GM12891 (cell line): ENCODE data around the gene ZNF260. TPM values are rescaled to one million over a fixed set of nuclear protein-coding genes. Genes with fewer than 3 reads are reported as not detected.

Source experiments
- DNase-seq: peaks from one replicate; pipeline ENCODE4 v3.0.0; 2011; ENCODE audit warnings: low spot score; ENCODE audit not compliant: insufficient read length
- FAIRE-seq: peaks from 2 replicates; lab custom pipeline; 2011; peaks lifted over from hg19 to GRCh38; lab: Jason Lieb, UNC
- PAX5 ChIP-seq: IDR thresholded peaks from 2 replicates; pipeline ENCODE4 v1.6.1; 2011; ENCODE audit warnings: low read length, moderate library complexity, mild to moderate bottlenecking; ENCODE audit not compliant: insufficient read depth, severe bottlenecking
- POLR2A ChIP-seq: IDR thresholded peaks from 2 replicates; pipeline ENCODE4 v1.6.1; 2011; ENCODE audit warnings: low read depth, low read length, control low read depth
- POLR2AphosphoS5 ChIP-seq: IDR thresholded peaks from 2 replicates; pipeline ENCODE4 v1.6.1; 2011; ENCODE audit warnings: low read depth, low read length, control low read depth
- POU2F2 ChIP-seq: IDR thresholded peaks from 2 replicates; pipeline ENCODE4 v1.6.1; 2011; ENCODE audit warnings: low read depth, mild to moderate bottlenecking, control low read depth, low read length, moderate library complexity
- SPI1 ChIP-seq: IDR thresholded peaks from 2 replicates; pipeline ENCODE4 v1.6.1; 2011; ENCODE audit warnings: low read depth, low read length, control low read depth
- TAF1 ChIP-seq: IDR thresholded peaks from 2 replicates; pipeline ENCODE4 v1.6.1; 2011; ENCODE audit warnings: low read depth, low read length, control low read depth
- polyA plus RNA-seq: library from polyadenylated mRNA; unstranded; fragments of >200 nt; gene quantifications from one replicate; pipeline ENCODE4 v1.2.1, GENCODE V29; 2012; ENCODE audit warnings: low read depth, missing spikeins, inconsistent platforms; ENCODE audit not compliant: missing spikeins

Gene ZNF260
- 2.7 TPM for polyA plus RNA-seq

DNA sequence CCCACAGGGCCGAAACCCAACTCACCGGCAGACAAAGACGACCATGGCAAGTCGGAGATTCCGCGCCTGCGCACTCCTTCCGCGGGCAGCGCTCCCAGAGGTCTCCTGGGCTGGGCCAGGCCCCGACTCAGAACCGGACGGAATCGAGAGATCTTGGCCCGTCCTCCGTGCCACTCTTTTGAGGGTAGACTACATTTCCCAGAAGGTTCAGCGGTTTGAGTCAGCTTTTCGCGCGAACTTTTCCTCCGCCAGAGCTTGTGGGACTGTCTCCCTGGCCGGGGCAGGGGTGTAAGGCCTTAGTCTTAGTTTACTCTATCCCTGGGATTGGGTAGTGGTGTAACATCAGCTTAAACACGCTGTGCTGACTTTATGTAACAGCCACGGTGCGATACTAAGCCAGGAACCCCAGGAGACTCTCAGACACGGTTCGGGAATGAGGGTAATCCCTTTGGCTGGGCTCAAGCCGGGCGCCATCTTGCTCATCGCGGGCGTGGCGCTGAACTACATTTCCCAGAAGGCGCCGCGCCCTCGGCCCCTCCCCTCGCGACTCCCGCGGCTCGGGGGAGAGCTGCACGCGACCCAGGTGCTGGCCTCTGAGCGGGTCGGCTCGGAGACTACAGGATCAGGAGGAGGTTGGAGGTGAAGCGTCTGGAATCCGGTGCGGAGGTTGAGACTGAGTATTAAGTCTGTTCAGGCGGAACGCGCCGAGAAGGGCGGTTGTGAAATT, at the start of gene ZNF260:
ZNF260 (minus strand) TSS at position 78 of the 727 bp plus-strand sequence. CDS start 13,033 bp downstream, outside the sequence.
- DNase-seq (peak; percentile 80), FAIRE-seq (peak; percentile 97)
- TF ChIP-seq POLR2A (peak; percentile 71), POLR2AphosphoS5 (peak; percentile 55), TAF1 (peak; percentile 72; the same call in 1 of the 2 replicates), SPI1 (no peak), POU2F2 (peak; percentile 29; the same call in 1 of the 2 replicates), PAX5 (no peak)

- DNase-seq (no peak), FAIRE-seq (no peak)
- TF ChIP-seq POLR2A (no peak), PAX5 (no peak), POLR2AphosphoS5 (no peak), POU2F2 (no peak), SPI1 (no peak), TAF1 (no peak)
These were observed 49.4 kb upstream of the ZNF260 start for GRCh38 chr19:36577271-36577996.

DNA sequence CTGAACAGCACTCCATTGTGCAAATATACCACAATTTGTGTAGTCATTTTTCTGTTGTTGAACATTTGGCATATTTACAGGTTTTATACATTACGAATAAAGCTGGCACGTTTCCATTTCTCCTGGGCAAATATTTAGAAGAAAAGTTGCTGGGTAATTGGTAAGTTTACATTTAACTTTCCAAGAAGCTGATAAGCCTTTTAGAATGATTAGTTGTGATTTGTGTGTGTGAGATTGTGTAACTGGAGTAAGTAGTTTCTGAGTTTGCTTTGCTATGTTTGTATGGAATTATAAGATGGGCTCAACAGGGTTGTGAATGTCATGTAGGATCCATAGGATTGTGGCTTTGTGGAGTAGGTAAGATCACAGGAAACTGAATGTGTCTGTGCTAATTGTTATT, 46.7 kb upstream of the ZNF260 start:
- peak; percentile 5 for FAIRE-seq
- TF ChIP-seq TAF1, result no peak
- no peak for TF ChIP-seq PAX5
- no peak for TF ChIP-seq SPI1
- no peak for TF ChIP-seq POU2F2
- TF ChIP-seq POLR2A, result no peak
- TF ChIP-seq POLR2AphosphoS5, result no peak
- DNase-seq, result no peak

- FAIRE-seq (no peak), DNase-seq (peak; percentile 7)
- TF ChIP-seq POLR2A (no peak), SPI1 (no peak), POLR2AphosphoS5 (no peak), POU2F2 (no peak), TAF1 (no peak), PAX5 (no peak)
These were observed 46.0 kb upstream of the ZNF260 start for GRCh38 chr19:36573895-36574720.

DNA sequence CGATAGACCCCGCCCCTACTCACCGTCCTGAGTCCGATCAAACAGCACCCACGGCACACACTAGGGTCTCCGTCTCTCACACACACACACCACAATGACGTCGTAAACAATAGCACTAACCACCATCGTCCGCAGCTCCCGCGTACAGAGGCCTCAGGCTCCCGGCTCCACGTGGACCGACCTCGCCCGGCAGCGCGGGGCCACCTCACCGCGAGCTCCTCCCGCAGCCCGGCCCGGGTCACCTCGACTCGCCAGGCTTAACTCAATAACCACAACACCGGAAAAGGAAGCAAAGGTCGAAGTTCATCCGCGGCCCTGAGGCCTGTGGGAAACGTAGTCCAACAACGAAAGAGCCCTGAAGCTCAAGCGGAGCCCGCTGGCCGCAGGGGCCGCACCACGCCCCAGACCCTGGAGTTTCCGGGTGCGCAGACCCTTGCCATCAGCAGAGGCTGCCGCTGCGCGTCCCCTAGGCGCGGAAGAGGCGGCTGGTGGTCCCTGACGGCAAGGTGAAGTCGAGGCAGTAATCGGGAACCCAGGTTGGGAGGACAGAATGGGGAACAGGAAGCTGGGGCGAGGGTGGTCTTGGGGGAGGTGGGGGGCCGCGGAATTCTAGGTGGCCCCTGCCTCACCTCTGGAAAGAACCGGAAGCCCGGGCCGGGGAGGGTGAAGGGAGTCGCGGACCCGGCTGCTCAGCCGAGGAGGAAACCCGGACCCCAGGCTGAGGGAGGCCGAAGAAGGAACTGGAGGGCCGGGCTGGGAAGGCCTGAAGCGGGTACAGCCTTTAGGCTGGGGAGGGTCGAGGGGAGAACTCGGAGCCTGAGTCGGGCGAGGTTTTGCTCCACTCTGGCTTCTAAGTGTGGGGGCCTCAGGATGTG, 45.2 kb upstream of the ZNF260 start, which contains the start of gene ZNF529:
ZNF529 (minus strand) TSS at position 273 of the 875 bp plus-strand sequence. CDS start 946 bp downstream, outside the sequence.
- TF ChIP-seq POLR2AphosphoS5 (peak; percentile 89), SPI1 (peak; percentile 20; the same call in 1 of the 2 replicates), POLR2A (peak; percentile 86), POU2F2 (peak; percentile 74), TAF1 (0 out of 2 replicates have a peak, but pooled peaks have one; percentile 43), PAX5 (peak; percentile 20)
- DNase-seq (peak; percentile 80), FAIRE-seq (peak; percentile 94)

DNA sequence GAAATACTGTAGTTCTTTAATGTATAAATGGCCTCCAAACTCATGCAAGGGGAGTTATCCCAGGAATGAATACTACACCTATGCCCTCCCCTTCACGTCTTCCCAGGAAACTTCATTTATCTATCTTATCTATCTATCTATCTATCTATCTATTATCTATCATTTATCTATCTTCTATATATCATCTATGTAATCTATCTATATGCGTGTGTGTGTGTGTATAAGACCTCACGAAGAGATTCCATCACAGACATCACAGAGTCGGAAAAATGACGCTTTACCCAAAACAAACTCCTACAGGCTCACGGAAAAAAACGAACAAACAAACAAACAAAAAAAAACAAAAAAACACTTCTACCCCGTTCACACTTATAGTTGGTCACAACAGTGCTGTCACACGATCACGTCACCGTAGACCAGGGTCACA, 44.5 kb upstream of the ZNF260 start:
- TF ChIP-seq PAX5, result no peak
- TF ChIP-seq SPI1, result no peak
- no peak for TF ChIP-seq POU2F2
- TF ChIP-seq POLR2AphosphoS5, result no peak
- no peak for TF ChIP-seq POLR2A
- TF ChIP-seq TAF1, result no peak
- no peak for DNase-seq
- FAIRE-seq, result no peak

- DNase-seq (no peak), FAIRE-seq (no peak)
These were observed 36.3 kb upstream of the ZNF260 start for GRCh38 chr19:36564391-36564790.

DNA sequence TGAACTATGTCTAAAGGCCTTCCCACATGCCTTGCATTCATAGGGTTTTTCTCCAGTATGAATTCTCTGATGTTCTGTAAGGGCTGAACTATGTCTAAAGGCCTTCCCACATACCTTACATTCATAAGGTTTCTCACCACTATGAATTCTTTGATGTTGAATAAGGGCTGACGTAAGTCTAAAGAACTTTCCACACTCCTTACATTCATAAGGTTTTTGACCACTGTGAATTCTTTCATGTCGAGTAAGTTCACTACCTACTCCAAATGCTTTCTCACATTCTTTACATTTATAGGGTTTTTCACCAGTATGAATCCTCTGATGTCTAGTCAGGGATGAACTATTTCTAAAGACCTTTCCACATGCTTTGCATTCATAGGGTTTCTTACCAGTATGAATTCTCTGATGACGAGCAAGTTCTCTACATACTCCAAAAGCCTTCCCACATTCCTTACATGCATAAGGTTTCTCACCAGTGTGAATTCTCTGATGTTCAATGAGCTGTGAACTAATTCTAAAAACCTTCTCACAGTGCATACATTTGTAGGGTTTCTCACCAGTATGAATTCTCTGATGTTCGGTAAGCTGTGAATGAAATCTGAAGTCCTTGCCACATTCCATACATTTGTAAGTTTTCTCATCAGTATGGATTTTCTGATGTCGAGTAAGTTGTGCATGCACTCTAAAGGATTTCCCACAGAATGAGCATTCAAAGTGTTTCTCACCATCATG, 19.1 kb upstream of the ZNF260 start:
- TF ChIP-seq TAF1, result no peak
- no peak for TF ChIP-seq SPI1
- TF ChIP-seq POLR2A, result no peak
- no peak for TF ChIP-seq PAX5
- no peak for TF ChIP-seq POLR2AphosphoS5
- TF ChIP-seq POU2F2, result no peak
- no peak for FAIRE-seq
- DNase-seq, result no peak

More at GRCh38 chr19:36564391-36564790, 36.3 kb upstream of the ZNF260 start:
- TF ChIP-seq POLR2A (no peak), POLR2AphosphoS5 (no peak), PAX5 (no peak), TAF1 (no peak), SPI1 (no peak), POU2F2 (no peak)
